Endometrial microvascular endothelial cells (primary cell): ENCODE results near the gene OPRL1. TPM values are rescaled to one million over a fixed set of nuclear protein-coding genes. Genes with fewer than 3 reads are reported as not detected.

ENCODE experiments used
- in situ Hi-C: cut with HindIII; loops from 2 replicates; pipeline ENCODE4 v1.10.0; 2017; ENCODE audit warnings: low sequenced_read_pairs, low pct_unique_long_range_greater_than_20kb; ENCODE audit errors: inconsistent ontology term
- total RNA-seq: library from RNA; depleted of rRNA; stranded (reverse); fragments of >200 nt; gene quantifications from one replicate; pipeline ENCODE4 v1.2.3, GENCODE V29; 2015; ENCODE audit errors: inconsistent ontology term

Gene OPRL1
- total RNA-seq: not detected

DNA sequence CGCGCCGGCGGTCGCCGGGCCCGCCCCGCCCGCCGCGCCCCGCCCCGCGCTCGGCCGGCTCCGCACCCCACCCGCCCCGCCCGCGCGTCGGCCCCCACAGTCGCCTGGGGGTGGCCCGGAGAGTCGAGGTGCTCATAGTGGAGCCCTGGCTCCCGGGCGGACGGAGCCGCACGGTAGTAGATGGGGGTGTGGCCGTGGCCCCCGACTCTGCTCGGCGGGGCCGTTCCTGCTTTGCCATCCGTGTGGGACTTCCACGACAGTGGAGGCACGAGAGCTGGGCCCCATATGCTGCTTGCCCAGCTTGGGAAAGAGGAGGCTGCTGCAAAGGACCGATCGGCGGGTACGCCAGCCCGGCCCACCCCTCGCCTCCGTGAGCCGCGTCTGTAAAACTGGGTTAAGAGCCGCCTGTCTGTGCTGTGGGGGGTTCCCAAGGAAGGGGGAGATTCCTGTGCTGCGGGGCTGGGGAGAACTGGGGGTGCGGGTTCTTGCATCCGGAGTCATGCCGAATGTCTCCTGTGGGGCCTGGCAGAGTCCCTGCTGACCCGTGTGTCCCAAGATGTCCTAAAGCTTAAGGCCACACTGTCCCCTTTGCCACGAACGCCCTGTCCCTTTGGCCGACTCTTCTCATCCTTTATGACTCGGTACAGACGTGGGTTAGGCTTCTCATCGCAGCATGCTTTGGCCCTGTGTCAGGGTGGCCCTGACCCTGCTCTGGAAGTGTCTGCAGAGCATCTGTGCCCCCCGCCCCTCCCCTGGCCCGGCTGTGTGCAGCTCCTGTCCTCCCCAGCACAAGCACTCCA lies at the start of gene OPRL1:
Gene OPRL1 (plus strand): TSS at position 70 of the 800 bp plus-strand sequence. CDS start 12,639 bp downstream, outside the sequence.
- in situ Hi-C loops: no loop called here

DNA sequence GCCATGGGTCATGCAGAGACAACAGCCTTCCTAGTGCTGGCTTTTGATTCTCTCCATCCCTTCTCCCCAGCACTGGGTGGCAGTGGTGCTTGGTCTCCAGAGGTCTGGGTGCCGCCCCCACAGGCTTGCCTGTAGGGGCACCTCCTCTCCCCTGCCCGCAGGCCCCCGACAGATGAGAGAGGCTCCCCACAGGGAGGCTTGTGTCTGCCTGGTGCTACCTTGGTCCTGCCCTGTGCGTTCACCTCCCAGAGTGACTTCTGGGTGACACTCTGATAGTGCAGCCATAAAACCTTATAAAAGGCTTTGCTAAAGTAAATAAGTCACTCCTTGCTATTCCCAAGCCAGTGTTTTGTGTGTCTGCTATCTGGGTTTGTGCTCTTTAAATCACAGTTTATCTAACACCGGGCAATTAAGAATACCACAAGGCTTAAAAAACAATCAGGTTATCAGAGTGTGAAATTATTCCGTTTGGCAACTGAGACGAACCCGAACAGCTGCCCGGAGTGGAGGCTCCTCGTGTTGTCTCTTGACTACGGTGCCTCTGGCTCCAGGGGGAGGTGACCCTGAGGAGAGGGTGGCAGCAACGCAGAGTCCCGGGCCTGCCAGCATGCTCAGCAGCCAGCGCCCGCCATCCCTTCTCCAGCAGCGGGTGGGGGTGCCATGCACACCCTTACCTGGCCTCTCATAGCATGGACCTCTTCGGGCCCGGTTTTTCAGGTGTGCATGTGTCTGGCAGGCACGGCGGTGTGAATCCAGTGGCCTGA lies 49.3 kb upstream of the OPRL1 start:
- in situ Hi-C loops: no loop called here

DNA sequence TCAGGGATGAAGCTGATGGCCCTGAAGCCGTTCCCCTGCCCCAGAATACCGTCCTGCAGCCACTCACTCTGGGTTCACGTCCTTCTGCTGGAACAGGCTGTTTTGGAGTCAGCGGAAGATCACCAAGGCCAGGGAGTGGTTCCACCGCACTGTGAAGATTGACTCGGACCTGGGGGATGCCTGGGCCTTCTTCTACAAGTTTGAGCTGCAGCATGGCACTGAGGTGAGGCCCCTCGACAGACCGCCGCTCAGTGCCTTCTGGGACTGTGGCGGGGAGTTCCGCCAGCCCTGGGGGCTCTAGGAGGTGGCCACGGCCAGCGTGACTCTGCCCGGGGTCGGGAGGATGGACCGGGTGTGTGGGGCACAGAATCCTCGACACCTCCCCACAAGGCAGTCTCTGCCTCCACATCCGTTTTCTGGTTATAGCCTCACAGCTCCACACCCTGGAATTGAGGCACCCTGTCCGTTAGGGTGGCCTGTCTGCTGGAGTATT lies 48.0 kb upstream of the OPRL1 start:
- in situ Hi-C loops: no loop called here

DNA sequence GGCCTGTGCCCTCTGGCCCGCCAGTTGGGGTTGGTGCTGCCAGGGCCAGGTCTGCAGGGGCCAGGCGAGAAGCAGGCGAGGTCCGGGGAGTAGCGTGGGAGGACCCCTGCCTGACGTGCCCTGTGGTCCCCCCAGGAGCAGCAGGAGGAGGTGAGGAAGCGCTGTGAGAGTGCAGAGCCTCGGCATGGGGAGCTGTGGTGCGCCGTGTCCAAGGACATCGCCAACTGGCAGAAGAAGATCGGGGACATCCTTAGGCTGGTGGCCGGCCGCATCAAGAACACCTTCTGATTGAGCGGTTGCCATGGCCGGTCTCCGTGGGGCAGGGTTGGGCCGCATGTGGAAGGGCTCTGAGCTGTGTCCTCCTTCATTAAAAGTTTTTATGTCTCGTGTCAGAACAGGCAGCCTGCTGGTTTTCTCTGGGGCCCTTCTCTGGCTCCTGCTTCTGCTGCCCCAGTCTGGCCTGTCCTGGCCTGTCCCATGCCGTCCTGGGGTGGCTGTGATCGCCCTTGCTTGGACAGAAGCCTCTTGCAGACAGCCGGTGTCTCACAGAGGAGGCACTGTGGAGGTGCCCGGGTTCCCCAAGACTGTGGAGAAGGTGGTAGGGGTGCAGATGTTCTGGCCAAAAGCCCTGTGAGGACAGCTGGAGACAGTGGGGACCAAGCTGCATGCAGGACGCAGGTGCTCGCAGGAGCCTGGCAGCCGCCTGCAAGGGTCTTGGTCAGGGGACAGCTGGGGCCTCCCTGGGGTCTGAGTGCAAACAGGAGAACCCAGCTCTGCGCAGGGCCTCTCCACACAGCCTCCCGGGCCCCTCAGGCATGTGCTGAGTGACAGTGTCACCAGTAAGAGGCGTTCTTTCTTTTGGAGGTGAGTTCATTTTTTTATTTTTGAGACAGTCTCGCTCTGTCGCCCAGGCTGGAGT lies 46.9 kb upstream of the OPRL1 start:
- in situ Hi-C loops: no loop called here

DNA sequence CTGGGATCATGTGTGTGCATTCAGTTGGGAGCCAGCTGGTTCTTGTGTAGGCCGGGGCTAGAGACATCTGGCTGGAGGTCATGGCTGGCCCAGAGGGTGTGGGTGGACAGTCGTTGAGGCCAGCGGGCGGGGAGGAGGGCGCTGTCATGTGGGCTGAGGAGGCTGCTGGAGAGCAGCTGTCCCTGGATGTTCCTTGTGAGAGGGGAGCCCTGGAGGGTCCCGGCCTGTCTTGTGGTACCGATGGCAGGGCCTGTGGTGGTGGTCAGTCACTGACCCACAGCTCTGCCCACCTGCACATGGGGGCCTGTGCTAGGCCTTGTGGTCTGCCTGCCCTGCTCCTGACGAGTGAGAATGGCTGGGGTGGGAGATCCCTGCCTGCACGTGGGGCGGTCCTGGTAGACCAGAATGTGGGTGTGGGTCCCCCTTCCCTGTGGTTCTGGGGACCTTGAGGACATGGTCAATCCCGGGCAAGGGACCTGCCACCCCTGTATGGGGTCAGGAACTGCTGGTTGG lies 45.8 kb upstream of the OPRL1 start:
- in situ Hi-C loops: no loop called here

DNA sequence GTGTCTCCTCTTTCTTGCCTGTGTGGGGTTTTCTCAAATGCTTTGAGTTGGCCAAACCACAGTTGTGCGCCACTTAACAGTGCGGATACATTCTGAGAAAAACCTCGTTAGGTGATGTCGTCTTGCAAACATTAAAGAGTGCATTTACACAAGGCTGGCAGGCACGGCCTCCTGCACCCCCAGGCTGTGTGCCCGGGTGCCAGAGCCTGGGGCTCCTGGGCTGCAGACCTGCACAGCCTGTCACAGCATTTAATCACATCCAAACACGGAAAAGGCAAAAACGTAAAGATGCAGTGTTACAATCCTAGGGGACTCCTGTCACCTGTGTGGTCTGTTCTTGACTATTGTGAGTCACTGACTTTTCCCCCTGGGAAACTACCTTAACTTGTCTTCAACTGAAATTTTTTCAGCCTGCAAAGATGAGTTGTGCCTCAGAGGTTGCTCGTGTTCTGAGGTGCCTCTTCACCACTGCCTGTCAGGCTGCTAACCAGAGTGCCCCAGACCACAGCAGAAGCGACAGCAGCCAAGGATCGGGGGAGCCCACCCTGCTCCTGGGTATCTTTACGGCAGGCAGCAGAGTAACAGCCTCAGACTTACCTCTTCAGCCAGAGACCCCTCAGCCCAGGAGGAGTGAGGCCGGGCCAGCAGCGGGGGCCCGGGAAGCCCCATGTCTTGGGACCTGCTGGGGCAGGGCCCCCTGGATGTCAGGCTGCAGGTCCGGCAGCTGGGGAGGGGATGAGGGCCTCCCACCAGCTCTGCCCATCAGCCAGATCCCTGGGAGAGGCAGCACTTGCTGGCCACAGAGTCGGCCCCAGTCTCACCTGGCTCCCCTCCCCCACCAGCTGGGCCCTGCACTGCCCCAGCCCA lies 44.6 kb upstream of the OPRL1 start:
- in situ Hi-C loops: no loop called here

DNA sequence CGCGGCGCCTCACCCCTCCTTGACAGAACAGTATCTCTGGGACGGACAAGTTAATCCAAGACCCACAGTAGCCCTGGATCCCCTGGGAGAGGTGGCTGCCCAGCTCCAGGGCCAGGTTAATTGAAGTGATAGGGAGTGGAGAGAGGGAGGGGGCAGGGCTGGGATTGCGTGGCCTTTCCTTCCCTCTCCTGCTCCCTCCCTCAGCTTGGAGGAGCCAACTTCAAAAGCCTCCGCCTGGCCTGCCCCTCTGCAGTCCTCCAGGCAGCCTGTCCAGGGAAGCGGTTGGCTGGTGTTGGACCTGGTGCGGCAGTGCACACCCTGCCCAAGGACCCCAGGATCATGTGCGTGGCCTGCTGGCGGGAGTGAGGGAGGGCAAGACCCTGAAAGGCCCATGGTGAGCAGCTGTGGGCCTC lies 43.9 kb upstream of the OPRL1 start, which contains the start of gene C20orf204:
Gene C20orf204 (plus strand): TSS at position 250 of the 413 bp plus-strand sequence. CDS start 142 bp downstream, at position 392.
- in situ Hi-C loops: no loop called here

DNA sequence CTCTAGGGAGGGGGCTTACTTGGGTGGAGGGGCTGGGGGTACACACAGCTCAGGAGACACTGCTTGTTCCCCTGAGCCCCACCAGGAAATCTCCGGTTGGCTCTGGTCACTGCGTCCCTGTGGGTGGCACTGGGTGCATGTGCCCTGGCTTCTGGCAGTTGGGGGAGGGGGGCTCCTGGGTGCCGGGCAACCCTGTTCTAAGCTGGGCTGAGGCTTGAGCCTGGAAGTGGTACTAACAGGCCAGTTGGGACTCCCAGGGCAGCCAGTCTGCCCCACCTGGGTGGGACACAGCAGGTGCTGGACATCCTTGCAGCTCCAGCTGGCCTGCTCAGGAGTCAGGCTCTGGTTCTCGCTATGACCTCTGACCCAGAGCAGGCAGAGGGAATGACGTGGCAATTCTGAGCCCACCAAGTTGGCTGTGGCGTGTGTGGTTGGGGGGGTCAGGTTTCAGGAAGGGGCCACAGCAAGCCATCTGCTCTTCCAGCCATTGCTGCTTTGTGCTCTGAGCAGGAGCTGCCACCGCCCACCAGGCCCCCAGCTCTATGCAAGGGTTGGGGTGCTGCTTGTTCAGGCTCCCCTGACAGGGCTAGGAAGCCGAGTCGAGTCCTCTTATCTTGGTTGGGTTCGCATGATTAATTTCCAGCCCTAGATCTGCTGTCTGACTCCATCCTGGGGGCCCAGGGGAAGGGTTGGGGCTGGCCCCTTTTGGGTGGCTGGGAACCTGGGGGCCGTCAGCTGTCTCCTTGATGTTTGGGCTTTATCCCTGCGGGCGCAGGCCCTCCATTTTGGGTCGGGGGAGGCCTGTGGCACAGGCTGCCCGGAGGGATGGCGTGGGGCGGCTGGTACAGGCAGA lies 43.3 kb upstream of the OPRL1 start:
- in situ Hi-C loops: no loop called here

DNA sequence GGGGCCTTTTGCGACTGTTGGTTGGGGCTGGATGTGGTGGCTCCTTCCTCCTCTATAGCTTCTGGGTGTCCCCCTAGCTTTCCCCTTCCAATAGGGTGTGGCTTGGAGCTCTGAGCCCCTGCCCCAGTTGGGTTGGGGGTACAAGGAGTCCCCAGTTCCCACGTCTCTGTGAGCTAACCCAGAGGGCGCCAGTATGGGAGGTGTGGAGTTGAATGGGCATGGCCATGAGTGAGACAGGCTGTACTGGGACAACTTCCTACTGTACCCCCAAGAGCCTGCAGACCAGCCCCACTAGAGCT lies 42.7 kb upstream of the OPRL1 start:
- in situ Hi-C loops: no loop called here

DNA sequence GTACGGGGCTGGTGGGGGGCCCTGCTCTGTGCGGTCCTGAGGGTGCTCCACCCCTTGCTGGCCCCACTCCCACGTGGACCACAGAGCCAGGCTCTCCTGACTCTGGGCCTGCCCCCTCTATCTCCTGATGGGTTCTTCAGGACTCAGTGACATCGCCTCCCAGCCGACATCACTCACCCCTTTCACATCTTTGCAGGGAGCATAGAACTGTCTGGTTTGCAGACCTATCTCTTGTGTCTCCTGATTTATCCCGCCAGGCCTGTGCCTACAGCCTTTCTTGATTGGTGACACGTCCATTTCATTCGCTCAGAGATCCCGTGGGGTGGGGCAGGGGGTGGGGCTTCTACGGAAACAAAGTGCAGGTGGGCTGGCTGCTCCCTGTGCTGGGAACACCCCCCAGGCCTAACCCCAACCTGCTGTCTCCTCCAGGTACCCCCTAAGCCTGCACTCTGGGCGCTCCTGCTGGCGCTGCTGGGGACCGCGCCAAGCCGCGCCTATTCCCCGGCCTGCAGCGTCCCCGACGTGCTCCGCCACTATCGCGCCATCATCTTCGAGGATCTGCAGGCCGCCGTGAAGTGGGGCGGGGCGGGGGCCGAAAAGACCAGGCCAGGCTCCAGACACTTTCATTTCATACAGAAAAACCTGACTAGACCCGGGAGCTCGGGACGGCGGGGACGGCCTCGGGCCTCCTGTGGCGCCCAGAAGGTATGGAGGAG lies 42.2 kb upstream of the OPRL1 start:
- in situ Hi-C loops: no loop called here

DNA sequence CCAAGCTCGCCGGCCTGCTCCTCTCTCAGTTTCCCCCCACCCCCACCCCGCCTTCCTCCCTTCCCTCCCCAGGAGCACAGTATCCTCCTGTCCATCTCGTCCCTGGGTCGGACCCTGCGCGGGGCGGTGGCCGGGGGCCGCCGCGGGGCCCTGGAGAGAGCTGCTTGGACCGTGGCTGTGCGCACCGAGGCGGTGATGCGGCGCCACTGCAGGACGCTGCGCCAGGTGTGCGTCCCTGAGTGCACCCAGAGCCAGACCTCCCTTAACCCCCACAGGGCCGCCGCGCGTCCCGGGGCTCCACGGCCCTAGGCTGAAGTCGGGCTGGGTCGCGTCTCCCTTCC lies 41.7 kb upstream of the OPRL1 start:
- in situ Hi-C loops: no loop called here

DNA sequence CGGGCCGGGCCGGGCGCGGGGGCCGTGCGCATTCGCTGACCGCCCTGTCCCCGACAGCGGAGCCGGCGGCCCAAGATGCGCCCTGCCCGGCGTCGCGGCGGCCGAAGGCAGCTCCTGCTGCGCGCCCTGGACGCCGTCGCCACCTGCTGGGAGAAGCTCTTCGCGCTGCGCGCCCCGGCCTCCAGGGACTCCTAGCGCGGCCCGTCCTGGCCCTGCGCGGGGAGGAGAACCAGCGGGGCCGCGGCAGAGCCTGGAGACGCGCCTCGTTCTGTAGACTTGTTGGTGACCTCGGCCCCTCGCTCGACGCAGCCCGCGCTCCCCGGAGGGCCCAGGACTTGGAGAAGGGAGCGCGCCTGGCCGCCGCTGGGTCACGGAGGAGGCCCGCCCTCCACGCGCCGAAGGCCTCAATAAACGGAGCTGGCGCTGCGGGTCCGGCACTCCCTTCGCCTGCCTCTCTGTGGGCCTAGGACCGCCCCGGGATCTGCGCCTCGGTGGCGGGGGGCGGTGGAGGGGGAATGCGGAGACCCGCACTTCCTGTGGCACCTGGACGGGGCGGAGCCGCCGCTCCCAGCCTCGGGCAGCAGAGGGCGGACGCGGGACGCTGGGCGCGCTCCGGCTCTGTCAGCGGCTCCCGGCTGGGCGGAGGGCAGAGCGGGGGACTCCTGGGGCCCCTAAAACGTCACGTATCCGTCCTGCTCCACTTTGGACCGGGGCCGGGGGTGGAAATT lies 41.2 kb upstream of the OPRL1 start:
- in situ Hi-C loops: no loop called here

DNA sequence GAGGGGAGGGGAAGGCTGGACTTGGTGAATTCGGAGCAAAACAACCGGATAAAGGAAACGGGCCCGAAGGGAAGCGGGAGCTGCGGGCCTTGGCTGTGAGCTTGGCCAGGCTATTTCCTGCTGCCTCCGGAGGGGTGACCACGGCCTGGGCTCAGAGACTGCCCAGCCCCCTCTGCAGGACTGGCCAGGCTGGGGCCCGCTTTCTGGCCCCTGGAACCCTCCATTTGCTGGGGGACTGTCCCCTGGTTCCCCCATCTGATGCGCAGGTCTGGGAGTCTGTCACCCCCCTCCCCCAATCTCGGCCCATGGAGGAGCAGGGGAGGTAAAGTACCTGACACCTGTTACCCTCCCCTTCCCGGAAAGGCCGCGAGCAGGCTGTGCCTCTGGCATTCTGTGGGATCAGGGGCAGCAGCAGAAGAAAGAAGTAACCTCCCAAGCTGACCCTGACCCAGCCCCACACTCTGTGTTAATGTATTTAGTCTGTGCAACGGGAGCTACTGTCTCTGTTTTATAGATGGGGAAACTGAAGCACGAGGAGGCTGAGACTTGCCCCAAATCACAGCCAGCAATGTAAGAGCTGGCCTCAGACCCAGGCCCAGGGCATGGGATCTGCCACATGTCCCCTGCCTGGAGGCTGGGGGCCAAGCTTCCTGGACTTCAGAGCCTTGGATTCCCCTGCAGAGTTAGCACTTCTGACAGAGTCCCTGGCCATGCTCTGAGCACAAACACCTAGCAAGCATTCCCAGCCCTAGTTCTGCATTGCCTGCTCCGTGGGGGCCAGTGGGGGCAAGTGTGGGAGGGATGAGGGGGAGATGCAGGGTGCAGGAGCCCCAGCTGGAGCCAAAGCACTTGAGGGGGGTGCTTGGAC lies 40.4 kb upstream of the OPRL1 start:
- in situ Hi-C loops: no loop called here

DNA sequence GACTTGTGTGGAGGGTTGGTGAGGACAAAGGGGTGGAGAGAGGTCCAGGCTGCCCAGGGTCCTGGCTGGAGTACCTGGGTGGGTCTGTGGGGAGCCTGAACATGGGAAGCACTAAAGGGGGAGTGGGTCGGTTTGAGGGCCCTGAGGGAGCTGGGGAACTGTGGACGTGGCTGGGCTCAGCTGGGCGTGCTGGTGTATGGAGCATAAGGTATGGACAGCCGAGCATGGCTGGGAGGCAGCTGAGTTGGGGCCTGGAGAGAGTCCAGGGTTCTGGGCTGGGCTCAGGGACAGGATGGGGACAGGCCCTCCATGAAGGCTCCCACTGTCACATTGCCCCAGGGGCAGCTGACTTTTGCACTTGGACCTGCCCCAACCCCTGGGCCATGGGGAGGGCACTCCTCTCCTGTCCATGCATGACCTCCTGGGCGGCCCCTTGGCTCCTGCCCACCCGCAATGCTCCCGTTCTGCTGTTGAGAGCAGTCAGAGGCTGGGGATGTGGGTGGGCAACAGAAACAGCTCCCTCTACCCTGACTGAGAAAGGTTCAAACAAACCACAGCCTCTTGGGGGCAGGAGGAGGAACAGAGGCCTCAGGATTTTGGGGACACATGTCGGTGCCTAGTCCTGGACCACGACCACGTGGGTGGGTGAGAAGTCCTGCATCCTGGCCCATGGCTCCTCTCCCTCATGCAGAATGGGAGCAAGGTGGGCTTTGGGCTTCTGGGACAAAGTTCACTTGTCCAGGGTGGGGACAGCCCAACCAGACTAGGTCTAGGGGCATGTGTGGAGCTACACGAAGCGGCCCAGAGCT lies 39.4 kb upstream of the OPRL1 start:
- in situ Hi-C loops: no loop called here
